HL-60 (cell line): ENCODE data around the gene PRODH.

Experiments
- DNase-seq, 2 experiments: peaks; one replicate each; pipeline ENCODE4 v3.0.0-alpha.2; 2010 to 2020; ENCODE audit warnings: low read depth in 1 of 2, low spot score in 1 of 2
- H3K27ac ChIP-seq: fragments of 250-450 bp; sonication (Bioruptor Pico); replicated peaks from 2 replicates; pipeline ENCODE4 v1.5.1; 2020; ENCODE audit warnings: mild to moderate bottlenecking, moderate library complexity
- H3K27me3 ChIP-seq: fragments of 250-450 bp; sonication (Bioruptor Pico); 2 replicates; pipeline ENCODE4 v1.5.1; 2021; ENCODE audit warnings: mild to moderate bottlenecking, moderate library complexity; ENCODE audit not compliant: insufficient read depth, poor library complexity, severe bottlenecking
- H3K4me3 ChIP-seq: replicated peaks from 2 replicates; pipeline ENCODE4 v1.5.1; 2011; ENCODE audit warnings: mild to moderate bottlenecking, control low read depth, low read length; ENCODE audit not compliant: insufficient read depth
- CTCF ChIP-seq: IDR thresholded peaks from one replicate; pipeline ENCODE4 v1.5.1; 2011; ENCODE audit warnings: low read length, control low read depth, inconsistent platforms; ENCODE audit not compliant: insufficient read depth
- GABPA ChIP-seq: IDR thresholded peaks from 2 replicates; pipeline ENCODE4 v1.6.1; 2012; ENCODE audit warnings: low read depth
- POLR2AphosphoS5 ChIP-seq: IDR thresholded peaks from 2 replicates; pipeline ENCODE4 v1.6.1; 2012; ENCODE audit warnings: low read depth
- SPI1 ChIP-seq: IDR thresholded peaks from 2 replicates; pipeline ENCODE4 v1.6.1; 2012; ENCODE audit warnings: low read depth, mild to moderate bottlenecking, borderline replicate concordance
- TF ChIP-seq, protein P1 (sequence below): IDR thresholded peaks from 2 replicates; pipeline ENCODE4 v1.6.1; 2012; ENCODE audit warnings: low read depth; ENCODE audit not compliant: insufficient replicate concordance

Gene PRODH

DNA sequence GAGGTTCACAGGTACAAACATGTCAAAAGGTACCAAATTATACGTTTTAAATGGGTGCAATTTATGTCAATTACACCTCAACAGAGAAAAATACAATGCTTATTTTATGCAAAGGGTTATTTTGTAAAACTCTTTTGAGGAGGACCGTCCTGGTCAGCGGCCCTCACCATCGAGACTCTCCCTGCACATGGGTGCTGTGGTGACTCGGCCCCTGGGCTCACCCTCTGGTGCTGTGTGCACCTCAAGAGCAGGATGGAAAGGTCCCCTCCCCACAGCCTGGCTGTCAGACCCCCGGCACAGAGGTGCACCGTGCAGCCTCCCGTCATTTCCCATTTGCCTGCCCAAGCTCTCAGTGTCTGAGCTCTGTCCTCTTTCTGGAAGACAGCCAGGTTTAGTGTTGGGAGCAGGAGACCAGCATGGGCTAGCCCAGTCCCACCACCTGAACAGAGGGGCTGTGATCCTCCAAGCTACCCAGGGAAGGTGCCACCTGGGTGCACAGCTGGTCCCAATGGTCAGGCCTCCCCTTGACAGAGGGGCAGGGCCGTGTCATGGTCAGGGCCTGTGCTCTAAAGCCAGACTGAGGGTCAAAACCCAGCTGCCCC lies 41.8 kb upstream of the PRODH start:
- DNase-seq: no peak
- Histone ChIP-seq H3K27ac (no peak overlapping the region), H3K4me3 (no peak overlapping the region), H3K27me3 (no peaks in the 10 kb centered on the region)
- TF ChIP-seq GABPA (no peak), SPI1 (no peak), CTCF (no peak), POLR2AphosphoS5 (no peak)
- TF ChIP-seq, protein P1, sequence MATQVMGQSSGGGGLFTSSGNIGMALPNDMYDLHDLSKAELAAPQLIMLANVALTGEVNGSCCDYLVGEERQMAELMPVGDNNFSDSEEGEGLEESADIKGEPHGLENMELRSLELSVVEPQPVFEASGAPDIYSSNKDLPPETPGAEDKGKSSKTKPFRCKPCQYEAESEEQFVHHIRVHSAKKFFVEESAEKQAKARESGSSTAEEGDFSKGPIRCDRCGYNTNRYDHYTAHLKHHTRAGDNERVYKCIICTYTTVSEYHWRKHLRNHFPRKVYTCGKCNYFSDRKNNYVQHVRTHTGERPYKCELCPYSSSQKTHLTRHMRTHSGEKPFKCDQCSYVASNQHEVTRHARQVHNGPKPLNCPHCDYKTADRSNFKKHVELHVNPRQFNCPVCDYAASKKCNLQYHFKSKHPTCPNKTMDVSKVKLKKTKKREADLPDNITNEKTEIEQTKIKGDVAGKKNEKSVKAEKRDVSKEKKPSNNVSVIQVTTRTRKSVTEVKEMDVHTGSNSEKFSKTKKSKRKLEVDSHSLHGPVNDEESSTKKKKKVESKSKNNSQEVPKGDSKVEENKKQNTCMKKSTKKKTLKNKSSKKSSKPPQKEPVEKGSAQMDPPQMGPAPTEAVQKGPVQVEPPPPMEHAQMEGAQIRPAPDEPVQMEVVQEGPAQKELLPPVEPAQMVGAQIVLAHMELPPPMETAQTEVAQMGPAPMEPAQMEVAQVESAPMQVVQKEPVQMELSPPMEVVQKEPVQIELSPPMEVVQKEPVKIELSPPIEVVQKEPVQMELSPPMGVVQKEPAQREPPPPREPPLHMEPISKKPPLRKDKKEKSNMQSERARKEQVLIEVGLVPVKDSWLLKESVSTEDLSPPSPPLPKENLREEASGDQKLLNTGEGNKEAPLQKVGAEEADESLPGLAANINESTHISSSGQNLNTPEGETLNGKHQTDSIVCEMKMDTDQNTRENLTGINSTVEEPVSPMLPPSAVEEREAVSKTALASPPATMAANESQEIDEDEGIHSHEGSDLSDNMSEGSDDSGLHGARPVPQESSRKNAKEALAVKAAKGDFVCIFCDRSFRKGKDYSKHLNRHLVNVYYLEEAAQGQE: no peak

DNA sequence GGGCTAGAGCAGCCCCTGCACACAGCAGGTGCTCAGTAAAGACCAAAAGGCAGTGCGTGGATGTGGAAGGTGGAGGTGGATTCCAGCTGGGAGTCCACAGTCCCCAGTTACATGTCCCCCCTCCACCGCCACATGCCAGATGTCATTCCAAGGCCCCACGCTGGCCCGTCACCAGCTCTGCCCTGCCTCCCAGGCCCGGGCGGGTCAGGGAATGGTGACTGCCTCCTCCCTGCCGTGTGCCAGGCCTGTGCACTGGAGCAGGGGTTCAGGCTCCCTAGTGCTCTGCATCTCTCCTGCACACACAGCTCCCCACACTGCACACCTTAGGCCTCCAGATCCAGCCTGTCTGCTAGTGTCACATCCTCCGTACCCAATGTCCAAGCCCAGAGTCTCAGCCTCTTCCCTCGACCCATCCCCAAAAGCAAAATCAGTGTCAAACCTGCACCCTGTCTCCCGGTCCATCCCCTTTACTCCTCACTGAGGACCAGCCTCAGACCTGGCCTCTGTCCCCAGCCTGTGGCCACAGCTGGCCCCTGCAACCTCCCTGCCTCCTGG lies 40.2 kb upstream of the PRODH start:
- peaks cover 3% of the 10 kb centered on the region for H3K27me3 ChIP-seq
- H3K4me3 ChIP-seq: no peak overlapping the region
- H3K27ac ChIP-seq: no peak overlapping the region
- DNase-seq: no peak
- TF ChIP-seq POLR2AphosphoS5 (no peak), SPI1 (no peak), CTCF (no peak), GABPA (no peak)
- TF ChIP-seq, protein P1: no peak

- no peak for DNase-seq
- Histone ChIP-seq H3K27ac (no peak overlapping the region), H3K27me3 (peaks cover 7% of the 10 kb centered on the region), H3K4me3 (no peak overlapping the region)
- TF ChIP-seq POLR2AphosphoS5 (no peak), SPI1 (no peak), GABPA (no peak), CTCF (no peak)
- TF ChIP-seq, protein P1: no peak
Measured at GRCh38 chr22:18975434-18976196, 39.5 kb upstream of the PRODH start.
